Esophagus (tissue), 2 donors: Measurements from ENCODE around the gene TRPC4. TPM values are rescaled to one million over a fixed set of nuclear protein-coding genes. Genes with fewer than 3 reads are reported as not detected.

ENCODE experiments used
- H3K27ac ChIP-seq, 2 donors: one replicate each; pipeline ENCODE4 v1.5.1; 2013; ENCODE audit warnings: low read depth in 2 of 2, mild to moderate bottlenecking in 2 of 2, inconsistent platforms in 1 of 2, low read length in 1 of 2, moderate library complexity in 1 of 2
- H3K27me3 ChIP-seq, 2 donors: one replicate each; pipeline ENCODE4 v1.6.1; 2013; ENCODE audit warnings: low read length in 2 of 2, control low read depth in 1 of 2, mild to moderate bottlenecking in 1 of 2; ENCODE audit not compliant: insufficient read depth in 2 of 2, control insufficient read depth in 1 of 2
- H3K36me3 ChIP-seq, 2 donors: one replicate each; pipeline ENCODE4 v1.6.1; 2013; ENCODE audit warnings: low read length in 1 of 2; ENCODE audit not compliant: control insufficient read depth in 2 of 2, insufficient read depth in 2 of 2
- H3K4me1 ChIP-seq, 2 donors: one replicate each; pipeline ENCODE4 v1.6.1; 2013; ENCODE audit warnings: low read length in 1 of 2; ENCODE audit not compliant: control insufficient read depth in 2 of 2, insufficient read depth in 2 of 2
- H3K4me3 ChIP-seq, 2 donors: one replicate each; pipeline ENCODE4 v1.5.1; 2013; ENCODE audit warnings: low read length in 2 of 2, mild to moderate bottlenecking in 2 of 2, low read depth in 1 of 2, moderate library complexity in 1 of 2
- H3K9me3 ChIP-seq, 2 donors: one replicate each; pipeline ENCODE4 v1.6.1; 2013; ENCODE audit warnings: mild to moderate bottlenecking in 2 of 2, low read depth in 1 of 2, low read length in 1 of 2, moderate library complexity in 1 of 2; ENCODE audit not compliant: control insufficient read depth in 2 of 2, insufficient read depth in 1 of 2
- WGBS, 2 donors: extraction: QIAGEN DNeasy Blood & Tissue Kit; methylation state at CpG; one replicate each; pipeline ENCODE4 v1.1.7; 2013; 5-methylcytosine and 5-hydroxymethylcytosine counted together
- polyA plus RNA-seq, 2 donors: library from polyadenylated mRNA; stranded (reverse); fragments of 200-250 nt; gene quantifications; one replicate each; pipeline ENCODE4 v1.2.3, GENCODE V29; 2013
- donor health status: healthy with polysubstance abuse.
- donor health status: Bipolar disorder and iron deficiency.

Gene TRPC4
- polyA plus RNA-seq, 2 donors, result 0.04 to 0.06 TPM

DNA sequence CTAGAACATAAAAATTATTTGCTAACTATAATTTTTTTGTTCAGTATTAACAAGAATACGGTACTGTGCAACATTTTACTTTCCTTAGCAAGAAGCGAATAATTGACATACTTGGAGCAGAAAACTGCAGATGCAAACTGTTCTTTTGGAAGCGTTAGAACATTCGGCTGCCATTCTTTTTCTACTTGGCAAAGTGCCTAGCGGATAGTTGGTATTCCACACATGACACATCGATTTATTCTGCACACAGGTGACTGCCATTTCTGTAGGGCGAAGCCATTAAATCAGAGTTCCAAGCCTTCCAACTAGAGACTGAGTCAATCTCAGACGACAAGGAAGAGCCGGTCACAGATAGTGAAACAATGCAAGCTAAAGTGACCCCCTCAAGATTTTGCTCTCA lies 117.4 kb downstream of the TRPC4 start:
- Histone ChIP-seq H3K27me3 (no peaks in the 10 kb centered on the region), H3K9me3 (no peaks in the 10 kb centered on the region), H3K36me3 (no peaks in the 10 kb centered on the region), H3K4me1 (no peaks in the 10 kb centered on the region), H3K27ac (no peak overlapping the region), H3K4me3 (no peak overlapping the region)
- WGBS, 2 donors, result 80 to 83% methylated on average over 9 of the region's 9 CpGs

DNA sequence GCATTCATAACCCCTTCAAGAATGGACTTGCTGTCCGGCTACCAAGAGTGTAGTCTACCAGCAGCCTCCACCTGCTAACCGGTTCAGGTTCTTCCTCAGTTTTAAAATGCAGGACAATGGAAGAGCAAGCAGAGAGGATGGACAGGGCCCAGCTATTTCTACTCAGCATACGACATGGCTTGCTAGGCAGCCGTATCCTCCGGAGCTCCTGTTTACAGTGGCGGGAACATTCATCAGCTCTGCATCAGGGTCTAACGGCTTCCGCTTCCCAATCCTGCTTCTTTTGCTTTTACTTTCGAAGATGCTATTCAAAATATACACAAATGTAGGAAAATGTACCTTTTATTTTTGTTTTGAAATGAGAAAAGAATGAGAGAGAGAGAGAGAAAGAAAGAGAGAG lies 118.5 kb downstream of the TRPC4 start:
- Histone ChIP-seq H3K4me3 (no peak overlapping the region), H3K27me3 (no peaks in the 10 kb centered on the region), H3K36me3 (no peaks in the 10 kb centered on the region), H3K27ac (no peak overlapping the region), H3K4me1 (no peaks in the 10 kb centered on the region), H3K9me3 (no peaks in the 10 kb centered on the region)
- 83 to 87% methylated on average over 9 of the region's 9 CpGs for WGBS, 2 donors

DNA sequence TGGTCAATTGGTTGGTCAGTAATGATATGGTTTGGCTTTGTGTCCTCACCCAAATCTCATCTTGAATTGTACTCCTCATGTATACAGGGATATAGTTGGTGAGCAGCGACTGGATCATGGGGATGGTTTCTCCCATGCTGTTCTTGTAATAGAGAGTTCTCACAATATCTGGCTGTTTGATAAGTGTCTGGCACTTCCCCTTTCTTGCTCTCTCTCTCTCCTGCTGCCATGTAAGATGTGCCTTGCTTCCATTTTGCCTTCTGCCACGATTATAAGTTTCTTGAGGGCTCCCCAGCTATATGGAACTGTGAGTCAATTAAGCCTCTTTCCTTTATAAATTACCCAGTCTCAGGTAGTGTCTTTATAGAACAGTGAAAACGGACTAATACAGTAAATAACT lies 120.7 kb downstream of the TRPC4 start:
- WGBS, 2 donors, result 79 to 84% methylated on average over 3 of the region's 3 CpGs
- H3K4me3 ChIP-seq, result no peak overlapping the region

DNA sequence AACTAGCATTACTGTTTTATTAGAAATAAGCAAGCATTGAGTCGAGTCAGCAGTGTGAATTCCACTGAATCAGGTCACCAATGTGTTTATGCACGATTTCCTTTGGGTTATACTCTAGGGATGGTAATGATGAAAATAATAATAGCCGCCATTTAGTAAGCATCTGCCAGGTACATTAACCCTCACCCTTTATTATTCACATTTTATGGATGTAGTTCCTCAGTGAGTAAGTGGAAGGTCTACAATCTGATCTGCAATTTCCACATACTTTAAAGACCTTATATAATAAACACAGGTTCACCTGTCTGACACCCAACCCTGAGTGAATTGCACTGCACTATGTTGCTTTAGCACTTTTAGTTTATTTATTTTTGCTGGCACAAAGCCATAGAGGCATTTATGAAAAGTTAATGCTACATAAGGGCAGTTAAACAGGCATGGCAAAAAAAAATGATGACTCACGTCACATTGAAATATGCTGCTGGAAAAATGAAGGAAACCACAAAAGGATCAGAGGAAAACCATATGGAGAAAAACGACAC lies 122.4 kb downstream of the TRPC4 start:
- H3K36me3 ChIP-seq, result no peaks in the 10 kb centered on the region
- H3K4me1 ChIP-seq, result no peaks in the 10 kb centered on the region
- H3K9me3 ChIP-seq, result no peaks in the 10 kb centered on the region
- H3K27me3 ChIP-seq, result no peaks in the 10 kb centered on the region
- H3K27ac ChIP-seq, result no peak overlapping the region
- 44 to 48% methylated on average over 5 of the region's 5 CpGs for WGBS, 2 donors
- no peak overlapping the region for H3K4me3 ChIP-seq

More for the DNA sequence above, 120.7 kb downstream of the TRPC4 start:
- no peak overlapping the region for H3K27ac ChIP-seq
- no peaks in the 10 kb centered on the region for H3K9me3 ChIP-seq
- no peaks in the 10 kb centered on the region for H3K4me1 ChIP-seq
- no peaks in the 10 kb centered on the region for H3K27me3 ChIP-seq
- no peaks in the 10 kb centered on the region for H3K36me3 ChIP-seq

DNA sequence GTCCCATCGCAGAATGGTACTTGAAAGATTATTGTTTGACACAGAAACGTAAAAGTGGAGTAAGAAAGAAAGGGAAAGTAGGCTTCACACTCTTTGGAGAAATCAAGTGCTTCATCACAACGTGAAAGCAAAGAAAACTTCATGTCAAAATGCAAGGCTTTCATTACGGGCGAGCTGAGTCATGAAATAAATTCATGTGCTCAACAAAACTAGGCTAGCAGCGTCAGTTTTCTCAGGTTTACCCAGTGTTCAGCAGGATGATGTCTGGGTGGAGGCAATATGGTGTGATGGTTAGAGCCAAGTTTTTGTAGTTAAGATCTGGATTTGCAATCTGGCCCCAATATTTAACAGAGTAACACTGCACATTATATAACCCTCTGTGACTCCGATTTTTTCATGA lies 128.0 kb downstream of the TRPC4 start:
- Histone ChIP-seq H3K4me3 (no peak overlapping the region), H3K4me1 (no peaks in the 10 kb centered on the region), H3K27ac (no peak overlapping the region), H3K9me3 (no peaks in the 10 kb centered on the region), H3K36me3 (no peaks in the 10 kb centered on the region), H3K27me3 (no peaks in the 10 kb centered on the region)
- WGBS, 2 donors, result 50 to 51% methylated on average over 7 of the region's 7 CpGs

DNA sequence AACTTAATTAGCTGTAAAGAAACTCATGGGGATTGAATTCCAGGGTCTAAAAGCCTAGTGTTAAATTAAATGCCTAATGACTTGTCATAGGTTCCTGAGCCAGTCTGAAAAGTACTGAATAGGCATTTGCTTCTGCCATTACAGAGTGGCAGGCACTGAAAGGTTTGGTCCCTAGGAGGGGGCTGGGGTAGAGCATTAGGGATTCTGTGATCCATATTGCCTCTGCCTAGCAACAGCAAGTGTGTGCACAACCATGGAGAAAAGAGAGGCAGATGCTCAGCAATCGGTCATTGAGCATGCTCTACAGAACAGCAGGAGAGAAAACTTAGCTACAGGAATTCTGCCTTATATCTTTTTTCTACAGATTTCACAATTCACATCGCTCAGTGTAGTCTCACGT lies 133.5 kb downstream of the TRPC4 start:
- Histone ChIP-seq H3K36me3 (no peaks in the 10 kb centered on the region), H3K4me1 (no peaks in the 10 kb centered on the region), H3K27me3 (no peaks in the 10 kb centered on the region), H3K4me3 (no peak overlapping the region), H3K9me3 (no peaks in the 10 kb centered on the region), H3K27ac (no peak overlapping the region)
- WGBS, 2 donors, result 82 to 85% methylated on average over 3 of the region's 3 CpGs

DNA sequence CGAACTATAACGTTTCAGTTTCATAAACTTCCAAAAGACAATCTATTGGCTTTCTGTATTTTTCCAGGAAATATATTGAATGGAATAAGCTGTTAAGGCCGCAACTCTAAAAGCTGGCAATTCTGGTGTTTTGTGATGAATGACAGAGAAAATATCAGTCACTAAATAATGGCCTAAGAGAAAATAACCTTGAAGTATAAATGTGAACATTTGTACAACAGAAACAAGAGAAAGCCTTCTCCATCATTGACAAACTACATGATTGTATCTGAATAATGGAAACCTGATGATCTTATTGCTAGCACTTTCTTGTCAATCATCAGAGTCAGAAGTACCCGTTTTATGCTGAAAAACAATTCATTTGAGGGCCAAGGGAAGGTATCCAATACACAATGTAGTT lies 134.3 kb downstream of the TRPC4 start:
- Histone ChIP-seq H3K4me1 (no peaks in the 10 kb centered on the region), H3K4me3 (no peak overlapping the region), H3K36me3 (no peaks in the 10 kb centered on the region), H3K27me3 (no peaks in the 10 kb centered on the region), H3K9me3 (no peaks in the 10 kb centered on the region), H3K27ac (no peak overlapping the region)
- WGBS, 2 donors, result 55 to 62% methylated on average over 4 of the region's 4 CpGs

DNA sequence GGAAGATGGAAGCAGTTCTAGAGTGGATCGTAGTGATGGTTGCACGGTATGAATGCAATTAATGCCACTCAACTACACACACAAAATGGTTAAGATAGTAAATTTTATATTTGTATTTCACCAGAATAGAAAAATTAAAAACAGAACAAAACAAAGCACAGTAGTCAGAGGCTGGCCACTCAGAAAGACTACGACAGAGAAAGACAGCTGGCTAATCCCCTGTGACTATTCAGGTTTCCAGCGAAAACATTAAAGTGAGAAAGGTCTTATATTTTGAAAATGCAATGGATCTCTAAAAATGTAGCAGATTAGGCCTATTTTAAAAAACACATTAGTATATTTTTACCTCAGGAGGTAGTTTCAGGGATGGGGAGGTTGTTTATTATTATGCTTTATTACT lies 139.7 kb downstream of the TRPC4 start:
- WGBS, 2 donors, result 81 to 82% methylated on average over 4 of the region's 4 CpGs

DNA sequence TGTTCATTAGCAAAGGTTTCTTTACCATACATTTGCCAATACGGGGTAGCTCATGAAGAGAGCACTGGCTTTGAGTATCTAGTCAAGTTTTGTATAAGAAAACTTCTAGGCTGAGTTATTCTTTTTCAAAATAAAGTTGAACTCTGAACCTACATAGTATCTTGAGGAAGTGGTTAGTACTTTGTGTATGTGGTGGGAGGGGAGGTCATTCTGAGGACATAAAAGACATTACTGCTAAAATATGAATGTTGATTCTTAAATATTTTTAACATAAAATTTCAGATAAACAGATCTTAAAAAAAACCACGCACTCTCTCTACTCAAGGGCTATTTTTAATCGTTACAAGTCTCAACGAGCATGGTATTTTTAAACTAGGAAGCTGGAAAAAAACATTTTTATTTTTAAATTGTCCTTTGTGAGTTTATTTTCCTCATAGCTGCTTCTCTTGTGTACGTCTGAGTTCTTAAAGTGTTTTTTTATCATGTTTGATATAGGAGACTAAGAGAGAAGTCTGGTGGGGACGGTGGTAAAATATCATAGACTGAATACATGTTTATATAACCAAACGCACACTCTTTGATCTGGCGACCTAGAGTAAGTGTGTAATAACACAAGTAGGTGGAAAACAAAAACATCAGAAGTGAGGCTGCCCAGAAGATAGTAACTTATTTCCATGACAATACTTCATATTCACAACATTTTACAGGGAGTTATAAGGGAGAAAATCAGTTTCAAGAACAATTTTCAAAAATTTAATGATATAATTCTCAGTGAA lies 153.0 kb downstream of the TRPC4 start:
- Histone ChIP-seq H3K4me3 (no peak overlapping the region), H3K9me3 (no peaks in the 10 kb centered on the region)
- 46 to 59% methylated on average over 8 of the region's 8 CpGs for WGBS, 2 donors

More for the DNA sequence above, 139.7 kb downstream of the TRPC4 start:
- Histone ChIP-seq H3K36me3 (no peaks in the 10 kb centered on the region), H3K27ac (no peak overlapping the region), H3K27me3 (no peaks in the 10 kb centered on the region), H3K4me1 (no peaks in the 10 kb centered on the region), H3K9me3 (no peaks in the 10 kb centered on the region), H3K4me3 (no peak overlapping the region)

DNA sequence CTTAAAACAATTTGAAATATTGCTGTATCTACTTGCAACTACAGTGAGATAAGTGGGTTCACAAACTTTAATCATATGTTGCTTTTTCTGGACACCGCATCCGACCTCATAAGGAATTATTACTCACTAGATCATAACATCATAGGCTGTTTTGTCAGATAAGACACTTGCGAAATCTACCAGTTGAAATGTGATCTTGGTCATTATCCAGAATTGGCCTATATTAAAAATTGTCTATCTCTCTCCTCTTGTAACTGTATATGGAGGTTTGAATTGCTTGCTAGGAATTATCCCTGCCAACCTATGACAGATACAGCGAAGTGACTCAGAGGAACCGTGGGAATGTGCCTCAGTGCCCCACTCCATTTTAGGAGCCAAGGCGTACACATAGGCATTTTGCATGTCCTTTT lies 154.0 kb downstream of the TRPC4 start:
- no peak overlapping the region for H3K27ac ChIP-seq
- H3K4me3 ChIP-seq, result no peak overlapping the region
- no peaks in the 10 kb centered on the region for H3K4me1 ChIP-seq
- WGBS, 2 donors, result 82 to 83% methylated on average over 6 of the region's 6 CpGs
- no peaks in the 10 kb centered on the region for H3K36me3 ChIP-seq
- H3K9me3 ChIP-seq, result no peaks in the 10 kb centered on the region
- H3K27me3 ChIP-seq, result no peaks in the 10 kb centered on the region

More for the DNA sequence above, 153.0 kb downstream of the TRPC4 start:
- no peaks in the 10 kb centered on the region for H3K36me3 ChIP-seq
- no peaks in the 10 kb centered on the region for H3K4me1 ChIP-seq
- H3K27ac ChIP-seq, result no peak overlapping the region
- no peaks in the 10 kb centered on the region for H3K27me3 ChIP-seq
